DMS153 (cell line): ENCODE data around the gene GNB1L.

Experiments
- DNase-seq: peaks from one replicate; lab custom pipeline; 2025; lab: John Stamatoyannopoulos, UW

Gene GNB1L

DNA sequence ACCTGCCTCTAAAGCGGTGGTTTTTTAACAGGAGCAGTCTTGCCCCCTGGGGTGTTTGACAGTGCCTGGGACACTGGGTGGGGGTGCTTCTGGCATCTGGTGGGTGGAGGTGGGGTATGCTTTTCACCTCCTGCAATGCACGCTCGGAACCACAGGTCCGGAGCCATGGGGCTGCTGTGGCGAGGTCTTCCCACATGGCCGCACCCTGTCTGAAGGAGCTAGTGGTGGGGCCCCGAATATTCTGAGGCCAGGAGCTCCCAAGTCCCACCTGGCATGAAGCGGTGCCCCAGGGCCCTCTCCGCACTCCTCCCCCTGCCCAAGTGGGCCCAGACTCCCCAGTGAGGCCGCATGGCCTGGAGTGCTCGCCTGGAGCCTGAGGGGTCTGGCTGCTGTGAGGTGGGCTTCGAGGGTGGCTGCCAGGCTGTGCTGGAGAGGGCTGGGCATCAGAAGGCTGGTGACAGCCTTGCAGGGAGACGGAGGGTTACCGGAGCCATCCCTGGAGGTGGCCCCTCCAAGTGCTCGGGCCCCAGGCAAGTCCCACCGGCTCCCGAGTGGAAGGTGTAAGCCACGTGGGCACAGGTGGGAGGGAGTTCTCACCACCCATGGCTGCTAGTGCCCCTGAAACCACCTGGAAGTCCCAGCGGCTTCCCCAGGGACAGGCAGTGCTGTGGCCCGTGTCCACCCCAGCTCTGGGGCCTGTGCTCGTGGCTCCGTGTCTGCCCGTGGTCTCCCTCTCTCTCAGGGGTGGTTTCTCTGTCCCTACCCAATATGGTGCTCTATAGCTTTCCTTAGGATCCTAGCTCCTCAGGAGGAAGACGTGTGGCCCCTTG lies 79.0 kb downstream of the GNB1L start:
- no peak for DNase-seq

DNA sequence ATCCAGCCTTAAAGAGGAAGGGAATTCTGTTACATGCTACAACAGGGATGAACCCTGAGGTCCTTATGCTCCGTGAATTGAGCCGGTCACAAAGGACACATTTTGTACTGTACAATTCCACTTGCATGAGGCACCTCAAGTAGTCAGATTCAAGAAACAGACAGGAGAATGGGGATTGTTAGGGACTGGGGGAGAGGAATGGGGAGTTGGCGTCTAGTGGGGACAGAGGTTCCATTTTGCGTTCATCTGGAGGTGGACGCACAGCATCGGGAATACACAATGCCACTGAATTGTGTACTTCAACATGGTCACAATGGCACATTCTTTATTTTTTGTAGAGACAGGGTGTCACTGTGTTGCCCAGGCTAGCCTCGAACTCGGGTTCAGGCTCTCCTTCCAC lies 80.0 kb downstream of the GNB1L start:
- DNase-seq: no peak

DNA sequence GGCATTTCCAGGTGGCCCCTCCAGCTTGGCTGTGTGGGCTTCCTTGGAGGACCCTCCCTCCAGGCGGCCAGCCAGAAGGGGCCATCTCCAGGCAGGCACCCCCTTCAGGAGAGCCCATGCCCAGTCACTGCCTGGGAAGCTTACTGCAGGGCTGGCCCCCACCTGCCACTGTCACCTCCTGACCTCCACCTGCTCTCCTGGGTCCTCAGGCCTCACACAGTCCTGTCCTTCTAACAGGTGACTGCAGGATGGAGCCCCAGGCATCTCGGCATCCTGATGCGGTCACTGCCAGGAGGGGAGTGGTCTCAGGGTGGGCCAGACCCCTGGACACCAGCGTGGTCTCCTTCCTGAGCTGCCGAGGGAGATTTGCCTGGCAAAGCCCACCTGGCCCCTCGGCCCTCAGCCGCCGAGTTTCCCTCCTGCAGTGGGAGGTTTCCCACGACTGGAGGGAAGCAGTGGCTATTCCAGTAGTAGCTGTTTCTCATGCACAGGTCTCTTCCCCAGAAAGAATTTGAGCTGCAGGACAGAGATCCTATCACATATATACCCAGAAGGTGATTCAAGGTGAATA lies 81.1 kb downstream of the GNB1L start:
- DNase-seq: no peak

DNA sequence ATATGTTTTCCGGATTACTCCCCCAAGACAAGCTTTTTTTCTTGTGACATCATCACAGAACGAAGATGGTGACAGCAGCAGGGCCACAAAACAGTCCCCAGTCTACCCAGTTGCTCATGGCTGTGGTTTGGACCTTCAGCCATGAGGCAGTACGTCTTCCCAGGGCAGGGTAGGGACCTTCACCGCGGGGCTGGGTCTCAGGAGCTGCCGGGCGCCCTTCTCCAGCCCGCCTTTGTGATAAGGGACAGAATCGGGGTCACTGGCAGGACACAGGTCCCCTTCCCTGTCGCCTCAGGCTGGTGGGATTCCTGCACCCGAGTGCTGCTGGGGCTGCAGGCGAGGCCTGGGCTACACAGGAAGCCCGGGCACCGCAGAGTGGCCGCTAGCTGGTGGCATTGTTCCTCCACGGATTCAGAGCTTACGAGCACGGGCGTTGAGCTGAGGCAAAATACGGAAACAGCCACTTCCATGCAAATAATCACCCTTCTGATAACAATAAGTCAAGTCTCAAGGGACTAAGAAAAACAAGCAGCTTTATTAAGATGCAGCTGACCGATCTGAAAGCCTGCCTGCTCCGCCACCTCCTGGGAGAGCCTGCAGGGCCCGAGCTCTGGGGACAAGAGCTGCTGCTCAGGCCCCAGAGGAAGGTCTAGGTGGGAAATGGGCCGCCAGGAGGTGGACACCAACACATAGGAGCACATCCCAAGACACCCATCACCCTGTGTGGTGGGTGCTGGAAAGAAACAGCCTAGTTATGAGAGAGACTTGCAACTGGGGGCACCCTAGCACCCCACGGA lies 81.8 kb downstream of the GNB1L start:
- peak; percentile 70 for DNase-seq

DNA sequence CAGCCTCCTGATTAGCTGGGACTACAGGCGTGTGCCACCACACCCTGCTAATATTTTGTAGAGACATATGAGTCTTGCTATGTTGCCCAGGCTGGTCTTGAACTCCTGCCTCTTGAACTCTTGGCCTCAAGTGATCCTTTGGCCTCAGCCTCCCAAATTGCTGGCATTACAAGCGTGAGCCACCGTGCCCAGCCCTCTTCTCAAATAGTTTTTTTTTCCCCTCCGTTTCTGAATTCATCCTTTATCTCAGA lies 82.3 kb downstream of the GNB1L start:
- DNase-seq: no peak

DNA sequence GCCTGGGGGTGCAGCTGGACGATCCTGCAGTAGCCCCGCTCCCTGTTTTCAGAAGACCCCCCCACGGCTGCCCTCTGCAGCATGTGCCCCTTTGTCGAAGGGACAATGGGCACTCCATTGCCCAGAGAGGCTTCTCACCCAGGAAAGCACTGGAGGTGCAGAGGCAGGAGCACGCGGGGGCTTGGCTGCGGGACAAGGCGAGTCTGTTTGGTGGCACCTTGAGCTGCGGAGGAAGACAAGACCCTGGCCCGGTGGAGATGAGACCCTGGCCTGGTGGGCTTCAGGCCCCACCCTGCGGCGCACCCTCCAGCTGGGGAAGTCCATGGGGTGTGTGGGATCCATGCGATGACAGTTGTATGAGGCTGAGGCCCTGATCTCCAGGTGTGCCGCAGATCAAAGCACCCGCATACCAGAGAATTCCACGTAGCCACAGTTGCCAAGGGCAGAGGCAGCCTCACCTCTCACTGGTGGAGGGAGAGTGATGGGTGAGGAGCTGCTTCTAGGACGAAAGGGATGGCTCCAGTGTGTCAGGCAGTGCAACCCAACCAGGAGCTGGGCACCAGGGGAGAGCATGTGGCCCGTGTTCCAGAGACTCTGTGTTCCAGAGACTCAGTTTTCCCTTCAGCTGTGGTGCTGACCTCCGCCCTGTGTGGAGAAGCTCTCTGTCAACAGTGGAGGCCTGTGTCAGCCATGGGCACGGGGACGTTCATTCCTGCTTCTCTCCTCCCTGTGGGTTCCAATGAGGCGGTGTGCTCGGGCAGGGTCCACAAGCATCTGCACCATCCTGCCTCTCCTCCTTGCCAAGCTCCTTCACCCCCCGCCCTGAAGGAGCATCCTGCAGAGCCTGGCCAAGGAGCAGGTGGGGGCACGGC lies 84.1 kb downstream of the GNB1L start:
- no peak for DNase-seq

DNA sequence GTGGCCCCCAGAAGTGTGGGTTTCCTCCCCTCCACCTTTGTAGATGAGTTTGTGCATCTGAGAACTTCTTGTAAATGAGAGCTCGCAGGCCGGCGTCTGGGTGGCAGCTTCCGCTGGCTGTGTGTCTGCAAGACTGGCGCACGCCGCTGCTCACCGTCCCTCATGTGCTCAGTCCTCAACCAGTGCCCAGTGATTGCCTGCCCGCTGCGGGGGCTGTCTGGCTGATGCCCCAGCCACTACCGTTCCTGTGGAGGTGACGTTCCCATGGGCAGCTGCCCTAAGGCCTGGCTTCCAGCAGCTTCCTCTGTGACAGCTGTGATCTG lies 85.3 kb downstream of the GNB1L start:
- no peak for DNase-seq

DNA sequence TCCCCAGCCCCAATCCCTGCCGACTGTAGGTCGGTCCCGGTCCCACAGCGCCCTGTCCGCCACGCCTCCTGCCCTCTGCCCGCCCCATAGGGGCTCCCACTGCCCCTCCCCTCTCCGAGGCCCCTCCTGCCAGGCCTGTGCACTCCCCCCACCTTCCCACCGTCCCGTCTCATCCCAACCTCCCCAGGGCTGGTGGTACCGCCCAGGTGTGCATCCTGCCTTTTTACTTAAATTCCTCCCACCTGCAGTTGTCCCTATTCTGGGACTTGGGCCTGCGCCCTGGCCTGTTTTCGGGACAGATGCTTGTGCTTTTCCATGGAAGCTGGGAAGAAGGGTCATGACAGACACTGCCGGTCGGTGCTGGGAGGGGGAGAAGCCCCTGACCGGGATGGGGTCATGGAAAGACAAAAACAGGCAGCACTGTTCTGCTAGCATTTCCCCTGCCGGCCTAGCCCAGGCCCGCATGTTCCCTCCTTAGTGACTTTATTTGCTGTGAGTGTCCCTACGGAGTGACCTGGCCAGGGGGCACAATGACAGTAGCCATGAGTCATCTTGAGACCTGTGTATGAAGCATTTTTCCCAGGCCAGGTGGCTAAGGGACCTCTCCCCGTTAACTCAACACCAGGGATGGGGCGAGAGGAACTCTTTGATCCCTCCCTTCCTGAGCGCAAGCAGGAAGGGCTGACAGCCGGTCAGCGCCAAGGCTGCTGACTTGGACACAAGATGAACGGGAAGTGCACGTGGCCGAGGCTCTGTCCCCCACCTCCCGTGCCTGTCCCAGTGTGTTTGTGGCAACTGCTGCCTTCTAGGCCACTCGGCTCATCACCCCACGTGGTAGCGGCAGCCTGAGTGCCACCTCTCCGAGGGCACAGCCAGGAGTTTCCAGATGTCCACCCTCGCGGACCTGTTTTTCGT lies 87.0 kb downstream of the GNB1L start:
- DNase-seq: no peak

DNA sequence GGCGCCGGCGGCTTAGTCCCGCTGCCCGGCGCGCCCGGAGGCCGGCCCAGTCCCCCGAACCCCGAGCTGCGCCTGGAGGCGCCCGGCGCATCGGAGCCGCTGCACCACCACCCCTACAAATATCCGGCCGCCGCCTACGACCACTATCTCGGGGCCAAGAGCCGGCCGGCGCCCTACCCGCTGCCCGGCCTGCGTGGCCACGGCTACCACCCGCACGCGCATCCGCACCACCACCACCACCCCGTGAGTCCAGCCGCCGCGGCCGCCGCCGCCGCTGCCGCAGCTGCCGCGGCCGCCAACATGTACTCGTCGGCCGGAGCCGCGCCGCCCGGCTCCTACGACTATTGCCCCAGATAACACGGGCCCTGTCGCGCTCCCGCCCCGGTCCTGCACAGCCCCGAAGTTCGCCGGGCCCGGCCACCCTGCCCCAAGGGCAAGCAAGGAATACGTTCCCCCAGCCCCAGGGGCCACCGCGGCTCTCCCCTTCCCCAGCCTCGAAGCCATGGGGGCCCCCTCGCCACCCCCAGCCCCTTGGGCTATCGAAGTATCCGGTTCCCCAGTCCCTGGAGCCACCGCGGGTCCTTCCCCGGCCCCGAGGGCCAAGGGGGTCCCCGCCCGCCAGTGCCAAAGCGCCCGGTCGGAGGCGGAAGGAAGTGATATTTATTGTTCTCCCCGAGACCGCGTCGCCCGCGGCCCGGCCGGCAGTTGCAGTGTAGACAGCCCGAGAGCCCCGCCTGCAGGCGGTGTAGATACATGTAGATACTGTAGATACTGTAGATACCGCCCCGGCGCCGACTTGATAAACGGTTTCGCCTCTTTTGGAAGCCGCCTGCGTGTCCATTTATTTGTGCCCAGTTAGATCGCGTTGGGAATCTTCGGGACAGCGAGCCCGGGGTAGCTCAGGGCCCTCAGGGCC lies 87.9 kb downstream of the GNB1L start:
- DNase-seq: no peak

DNA sequence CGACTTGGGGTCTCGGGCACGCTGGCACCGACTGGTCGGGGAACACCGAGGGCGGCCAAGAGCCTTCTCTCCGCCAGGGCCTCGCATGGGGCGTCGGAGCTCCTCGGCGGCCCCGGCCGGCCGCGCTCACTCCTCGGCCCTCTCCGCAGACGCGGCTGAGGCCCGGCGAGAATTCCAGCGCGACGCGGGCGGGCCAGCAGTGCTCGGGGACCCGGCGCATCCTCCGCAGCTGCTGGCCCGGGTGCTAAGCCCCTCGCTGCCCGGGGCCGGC lies 88.5 kb downstream of the GNB1L start:
- DNase-seq: no peak

DNA sequence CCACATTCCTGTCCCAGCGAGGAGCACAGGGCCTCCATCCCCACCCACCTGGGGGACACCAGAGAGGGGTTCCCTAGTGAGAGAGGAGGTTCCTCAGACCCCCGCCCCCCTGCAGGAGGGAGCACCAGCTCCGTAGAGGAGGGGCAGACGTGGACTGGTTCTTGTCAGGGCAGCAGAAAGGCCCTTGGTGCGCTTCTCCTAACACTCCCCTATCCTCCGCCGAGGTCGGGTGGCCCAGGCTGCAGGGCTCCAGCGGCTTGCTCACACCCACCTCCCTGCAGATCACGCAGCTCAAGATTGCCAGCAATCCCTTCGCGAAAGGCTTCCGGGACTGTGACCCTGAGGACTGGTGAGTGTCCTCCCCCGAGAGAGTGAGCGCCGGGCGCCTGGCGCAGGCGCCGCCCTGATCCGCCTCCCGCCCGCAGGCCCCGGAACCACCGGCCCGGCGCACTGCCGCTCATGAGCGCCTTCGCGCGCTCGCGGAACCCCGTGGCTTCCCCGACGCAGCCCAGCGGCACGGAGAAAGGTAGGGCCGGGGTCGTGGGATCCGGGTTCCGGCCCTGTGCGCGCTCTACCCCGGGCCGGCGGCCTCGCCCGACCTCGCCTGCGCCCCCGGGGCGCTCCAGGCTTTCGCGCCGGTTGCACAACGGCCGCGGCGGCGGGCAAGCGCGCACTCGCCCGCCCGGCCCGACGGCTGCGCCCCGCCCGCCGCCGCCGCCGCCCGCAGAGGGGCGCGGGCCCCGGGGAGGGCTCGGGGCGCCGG lies 89.0 kb downstream of the GNB1L start:
- no peak for DNase-seq

DNA sequence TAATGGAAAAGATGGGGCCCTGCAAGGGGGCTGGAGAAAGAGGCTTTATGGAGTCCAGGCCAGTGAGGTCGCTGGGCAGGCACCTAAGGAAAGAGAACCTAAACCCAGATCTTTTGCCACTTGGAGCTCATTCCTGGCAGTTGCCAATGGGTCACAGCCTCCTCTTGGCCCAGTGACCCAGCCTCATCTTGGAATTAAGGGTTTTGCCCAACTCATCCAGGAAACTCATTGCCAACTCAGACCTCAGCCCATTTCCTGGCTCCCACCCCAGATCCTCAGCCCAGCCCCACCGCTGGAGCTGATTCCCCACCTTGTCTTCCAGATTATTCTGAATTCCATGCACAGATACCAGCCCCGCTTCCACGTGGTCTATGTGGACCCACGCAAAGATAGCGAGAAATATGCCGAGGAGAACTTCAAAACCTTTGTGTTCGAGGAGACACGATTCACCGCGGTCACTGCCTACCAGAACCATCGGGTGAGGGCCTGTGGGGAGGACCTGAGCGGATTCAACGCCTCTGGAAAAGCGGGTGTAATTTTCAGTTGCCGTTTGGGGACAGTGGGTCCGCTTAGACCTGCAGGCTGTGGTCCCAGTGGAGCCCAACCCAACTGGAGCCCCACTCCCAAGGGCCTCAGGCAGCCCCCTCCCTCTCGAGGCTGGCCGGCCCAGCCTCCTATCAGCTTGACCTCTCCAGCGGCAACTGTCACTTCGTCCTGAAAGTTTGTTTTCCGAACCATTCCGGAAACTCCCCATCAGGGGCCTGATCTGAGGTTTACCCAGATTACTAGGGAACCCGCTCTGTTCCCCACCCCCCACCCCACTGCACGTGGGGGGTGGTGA lies 89.8 kb downstream of the GNB1L start:
- DNase-seq: no peak

DNA sequence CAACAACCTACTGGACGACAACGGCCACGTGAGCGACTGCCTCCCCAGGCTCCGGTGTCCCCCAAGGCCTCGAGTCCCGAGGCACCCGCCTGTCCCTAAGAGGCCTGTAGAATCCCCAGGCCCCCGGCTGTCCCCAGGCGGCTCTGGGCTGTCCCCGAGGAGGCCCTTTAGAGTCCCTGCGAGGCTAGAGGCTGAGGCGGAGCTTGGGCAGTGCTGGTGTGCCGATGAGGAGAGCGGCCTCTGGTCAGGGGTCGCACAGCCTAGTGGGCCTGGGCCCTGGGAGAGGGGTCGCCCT lies 90.4 kb downstream of the GNB1L start:
- DNase-seq: no peak

DNA sequence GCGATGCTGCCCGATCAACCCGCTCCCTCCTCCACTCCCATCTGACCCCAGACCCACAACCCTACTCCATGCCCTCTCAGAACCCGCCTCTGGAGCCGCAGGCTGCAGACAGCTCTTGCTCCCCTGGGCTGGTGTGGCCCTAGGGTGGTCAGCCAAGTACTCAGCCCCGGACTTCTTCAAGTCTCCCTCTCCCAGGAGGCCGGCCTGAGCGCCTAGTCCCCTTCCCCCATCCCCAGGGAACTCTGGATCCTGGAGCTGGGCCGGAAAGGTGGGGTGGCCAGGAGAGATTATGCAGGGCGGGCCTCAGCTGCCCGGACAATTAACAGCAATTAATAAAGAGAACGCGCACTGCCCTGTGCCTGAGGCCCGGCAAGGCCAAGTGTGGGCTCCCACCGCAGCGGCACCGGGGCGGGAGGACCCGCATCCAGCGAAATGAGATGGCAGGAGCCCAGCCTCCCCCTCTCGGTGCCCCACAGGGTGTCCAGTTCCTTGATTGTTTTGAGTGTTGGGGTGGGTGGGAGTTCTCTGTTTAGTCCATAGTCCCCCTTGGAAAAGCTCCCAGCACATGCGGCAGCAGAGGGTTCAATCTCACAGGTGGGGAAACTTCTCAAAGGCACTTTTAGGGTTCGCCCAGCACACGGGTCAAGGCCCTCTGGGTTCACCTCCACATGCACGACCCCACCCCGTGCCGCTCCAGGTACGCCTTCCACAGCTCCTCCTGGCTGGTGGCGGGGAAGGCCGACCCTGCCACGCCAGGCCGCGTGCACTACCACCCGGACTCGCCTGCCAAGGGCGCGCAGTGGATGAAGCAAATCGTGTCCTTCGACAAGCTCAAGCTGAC lies 91.0 kb downstream of the GNB1L start:
- DNase-seq: no peak

DNA sequence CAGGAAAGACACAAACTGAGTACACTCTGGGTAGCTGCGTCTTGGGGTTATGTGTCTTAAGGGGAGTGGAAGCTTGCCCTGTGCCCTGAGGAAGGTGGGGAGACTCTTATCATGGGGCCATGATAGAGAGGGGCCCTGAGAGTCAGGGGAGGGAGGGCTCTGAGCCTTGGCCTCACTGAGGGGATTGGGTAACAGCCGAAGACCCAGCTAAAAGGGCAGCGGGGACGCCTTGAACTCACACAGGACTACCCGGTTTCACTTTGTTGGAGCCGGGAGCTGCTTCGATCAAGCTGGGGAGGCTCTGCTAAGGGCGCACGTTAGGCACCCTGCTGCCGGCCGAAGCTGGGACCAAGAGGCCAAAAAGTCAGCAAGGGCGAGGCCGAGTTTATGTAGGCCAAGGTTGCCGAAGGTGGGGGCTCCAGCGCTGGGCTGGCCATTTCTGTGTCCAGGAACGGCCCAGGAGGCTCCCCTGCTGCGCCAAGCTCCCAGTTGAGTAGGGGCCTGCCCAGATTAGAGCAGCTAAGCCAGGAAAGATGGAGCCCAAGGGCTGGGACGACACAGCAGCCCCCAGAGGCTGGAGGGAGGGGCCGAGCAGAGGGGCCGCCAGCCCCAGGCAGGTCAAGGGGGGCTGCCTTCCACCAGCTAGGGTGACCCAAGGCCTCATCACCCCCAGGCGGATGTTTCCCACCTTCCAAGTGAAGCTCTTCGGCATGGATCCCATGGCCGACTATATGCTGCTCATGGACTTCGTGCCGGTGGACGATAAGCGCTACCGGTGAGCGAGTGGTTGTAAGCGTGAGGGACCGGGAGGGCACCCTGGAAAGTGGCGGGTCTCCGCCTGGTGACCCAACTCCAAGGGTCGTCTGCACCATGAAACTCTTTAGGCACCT lies 91.9 kb downstream of the GNB1L start:
- no peak for DNase-seq

DNA sequence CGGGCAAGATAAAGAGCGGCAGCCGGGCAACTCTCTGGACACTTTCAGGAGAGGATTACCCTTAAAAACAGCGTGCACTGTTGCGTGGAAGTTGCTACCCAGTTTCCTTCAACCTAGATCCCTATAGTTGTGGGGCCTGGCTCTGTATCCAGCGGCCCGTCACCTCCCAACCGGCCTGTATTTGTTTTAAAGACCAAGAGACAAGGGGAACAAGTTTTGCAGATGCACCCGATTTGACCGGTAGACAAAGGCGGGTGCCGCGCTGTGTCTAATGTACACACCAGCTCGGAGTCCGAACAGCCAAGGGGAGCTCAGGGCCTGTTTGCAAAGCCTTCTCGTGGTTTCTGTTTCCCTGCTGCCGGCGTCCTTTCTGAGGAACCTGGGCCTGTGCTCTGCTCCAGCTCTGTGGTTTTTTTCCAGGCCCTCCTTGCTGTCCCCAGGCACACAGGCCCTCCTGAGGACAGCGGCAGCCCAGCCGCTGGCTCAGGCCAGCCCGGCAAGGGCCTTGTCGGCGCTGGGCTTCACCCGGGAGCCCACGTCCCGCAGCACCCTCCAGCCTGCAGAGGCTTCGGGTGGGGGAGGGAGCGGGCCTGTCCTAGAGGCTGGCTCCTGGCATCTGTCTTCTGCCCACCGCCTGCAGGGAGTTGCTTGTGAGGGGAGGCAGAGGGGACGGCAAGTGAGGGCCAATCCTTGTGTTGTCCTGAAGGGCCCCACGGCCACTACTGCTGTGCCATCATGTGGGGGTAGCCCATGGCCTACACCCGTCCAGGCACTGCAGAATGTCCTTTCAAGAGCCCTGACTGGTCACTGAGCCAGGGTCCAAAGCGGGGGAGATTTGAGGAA lies 92.7 kb downstream of the GNB1L start:
- no peak for DNase-seq
